Endothelial cell of hepatic sinusoid (primary cell): Measurements from ENCODE around the gene CASS4.

Experiments
- in situ Hi-C: cut with HindIII; loops from 2 replicates; pipeline ENCODE4 v1.10.0; 2017; ENCODE audit warnings: low sequenced_read_pairs

The CASS4 gene

DNA sequence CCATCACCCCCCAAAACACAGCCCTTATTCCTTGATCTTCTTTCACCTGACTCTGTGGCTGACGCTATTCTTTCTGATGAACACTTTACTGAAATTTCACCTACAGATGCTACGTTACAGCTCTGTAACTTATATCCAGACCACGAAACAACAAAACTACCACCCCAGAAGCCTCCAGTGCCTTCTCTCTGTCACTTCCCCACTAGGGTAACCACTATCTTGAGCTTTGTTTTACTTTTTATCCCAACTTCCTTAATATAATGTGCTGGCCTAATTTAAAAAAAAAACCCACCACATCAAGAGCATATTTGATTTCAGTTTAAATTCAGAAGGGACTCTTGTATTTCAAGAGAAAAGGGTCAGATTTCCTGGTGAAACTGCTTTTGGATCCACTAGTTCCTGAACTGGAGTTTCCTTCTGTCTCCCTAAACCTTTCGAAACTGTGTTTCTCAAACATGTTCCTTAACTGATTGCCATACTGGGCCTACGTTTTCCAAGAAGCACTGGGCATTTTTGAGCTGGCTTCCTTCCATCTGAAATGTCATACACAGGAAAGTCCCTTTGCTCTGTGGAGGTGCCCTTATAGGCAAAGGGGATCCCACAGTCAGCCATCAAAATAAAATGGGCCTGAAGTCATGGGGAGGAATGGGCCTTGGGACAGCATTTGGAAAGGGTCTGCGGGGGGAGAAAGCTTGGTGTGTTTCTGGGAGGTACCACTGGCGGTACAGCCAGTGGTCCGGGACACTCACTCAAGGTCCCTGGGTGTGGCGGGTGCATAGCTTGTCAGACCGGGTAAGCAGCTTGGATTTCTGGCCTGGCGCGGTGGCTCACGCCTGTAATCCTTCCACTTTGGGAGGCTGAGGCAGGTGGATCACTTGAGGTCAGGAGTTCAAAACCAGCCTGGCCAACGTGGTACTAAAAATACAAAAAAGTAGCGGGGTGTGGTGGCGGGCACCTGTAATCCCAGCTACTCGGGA is 30.6 kb downstream of the CASS4 start:
- in situ Hi-C loops, result no loop called here

DNA sequence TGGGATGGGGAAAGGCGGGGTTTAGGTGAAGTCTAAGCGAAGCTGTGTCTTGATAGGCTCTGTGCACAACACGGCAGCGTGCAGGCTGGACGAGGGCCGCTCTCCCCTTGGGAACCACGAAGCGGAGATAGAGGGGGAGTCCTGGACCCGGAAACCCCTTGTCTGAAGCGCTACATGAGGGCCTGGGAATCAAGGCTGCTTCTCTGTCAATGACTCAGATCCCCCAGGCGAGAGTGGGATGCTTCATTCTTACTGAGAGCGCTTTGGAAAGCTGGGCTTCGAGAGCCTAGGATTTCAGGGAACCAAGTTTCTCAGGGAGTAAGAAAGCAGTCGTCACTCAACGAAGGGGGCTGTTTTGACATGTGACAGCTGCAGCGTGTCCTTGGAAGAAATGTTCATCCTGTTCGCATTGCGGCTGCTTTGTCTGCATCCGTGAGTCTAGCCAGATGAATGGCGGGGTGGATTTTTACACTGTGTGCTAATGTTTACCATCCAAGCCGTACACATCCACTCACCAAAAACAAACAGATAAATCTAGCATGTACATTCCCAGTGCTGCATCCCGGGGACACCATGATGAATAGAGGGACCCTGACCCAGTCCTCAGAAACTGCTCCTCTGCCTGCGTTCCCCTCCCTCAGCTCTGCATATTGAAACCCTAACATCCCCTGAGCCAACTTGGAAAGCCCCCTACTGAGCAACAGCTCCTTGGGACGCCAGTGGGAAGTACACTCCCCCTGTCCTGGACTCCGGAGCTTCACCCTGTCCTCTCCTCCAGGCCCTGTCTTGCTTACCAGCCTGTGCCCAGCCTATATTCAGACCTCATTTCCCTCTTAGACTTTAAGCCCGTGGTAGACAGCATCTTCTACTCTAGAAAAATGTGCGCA is 31.8 kb downstream of the CASS4 start:
- in situ Hi-C loops, result no loop called here

DNA sequence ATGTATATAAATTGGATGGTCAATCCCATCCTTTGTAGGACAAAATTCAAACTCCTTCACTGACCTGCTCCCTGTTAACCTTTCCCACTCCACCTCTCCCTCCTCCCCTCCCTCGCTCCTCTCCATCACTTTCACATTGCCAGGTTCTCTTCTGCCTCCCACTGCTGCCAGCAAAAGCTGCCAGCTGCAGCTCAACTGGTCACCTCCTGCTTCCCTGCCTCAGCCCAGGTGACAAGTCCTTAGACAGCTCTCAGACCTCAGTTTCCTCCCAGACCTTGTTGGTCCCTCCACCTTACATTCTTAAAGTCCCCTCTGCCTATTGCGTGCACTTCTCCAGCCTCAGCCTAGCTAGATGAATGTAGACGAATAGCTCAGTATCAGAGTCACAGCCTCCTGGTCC is 33.1 kb downstream of the CASS4 start:
- in situ Hi-C loops, result no loop called here

DNA sequence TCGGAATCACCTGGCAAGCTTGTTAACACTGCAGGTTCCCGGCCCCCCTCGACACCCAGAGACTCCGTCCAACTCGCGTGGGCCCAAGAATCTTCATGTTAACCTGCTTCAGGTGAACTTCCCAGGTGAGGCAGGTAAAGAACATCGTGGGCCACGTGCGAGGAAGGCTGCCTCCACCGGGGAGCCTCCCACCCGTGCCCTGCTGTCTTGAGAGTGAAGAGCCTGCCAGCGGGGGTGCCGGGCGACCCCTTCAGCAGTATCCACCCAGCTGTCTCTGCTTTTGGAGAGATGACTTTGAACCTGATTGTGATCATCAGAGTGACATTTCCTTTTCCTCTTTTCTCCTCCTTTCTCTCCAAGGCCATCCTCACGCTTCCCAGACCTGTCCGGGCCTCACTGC is 33.5 kb downstream of the CASS4 start:
- in situ Hi-C loops, result no loop called here

DNA sequence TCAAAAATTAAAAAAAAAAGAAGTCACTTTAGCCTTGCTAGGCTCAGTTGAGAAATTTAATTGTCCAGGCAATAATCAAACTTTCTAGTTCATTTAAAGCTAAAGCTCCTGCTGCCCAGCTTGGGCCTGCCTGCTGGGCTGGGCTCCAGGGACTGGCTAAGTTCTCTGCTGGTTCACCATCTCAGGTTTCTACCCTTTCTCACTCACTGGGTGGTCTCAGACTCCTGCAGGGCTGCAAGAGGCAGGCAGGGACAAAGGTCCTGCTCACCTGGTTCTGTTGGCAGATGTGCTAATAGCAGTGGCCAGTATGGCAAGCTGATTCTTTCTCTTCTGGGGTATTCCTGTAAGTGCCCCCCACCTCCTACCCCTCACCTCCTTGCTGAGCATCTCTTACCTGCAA is 35.2 kb downstream of the CASS4 start:
- in situ Hi-C loops, result no loop called here

DNA sequence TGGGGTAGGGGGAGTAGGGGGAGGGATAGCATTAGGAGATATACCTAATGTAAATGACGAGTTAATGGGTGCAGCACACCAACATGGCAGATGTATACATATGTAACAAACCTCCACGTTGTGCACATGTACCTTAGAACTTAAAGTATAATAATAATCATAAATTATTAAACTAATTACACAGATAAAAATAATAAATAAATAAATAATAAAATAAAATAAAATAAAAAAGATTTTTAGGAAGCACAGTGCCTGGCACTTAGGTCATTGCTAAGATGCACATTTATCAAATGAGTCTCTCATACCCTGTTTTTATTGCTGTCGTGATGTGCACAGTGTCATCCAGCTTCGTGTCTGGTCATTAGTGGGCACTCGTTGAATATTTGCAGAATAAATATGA is 37.4 kb downstream of the CASS4 start:
- in situ Hi-C loops, result no loop called here

DNA sequence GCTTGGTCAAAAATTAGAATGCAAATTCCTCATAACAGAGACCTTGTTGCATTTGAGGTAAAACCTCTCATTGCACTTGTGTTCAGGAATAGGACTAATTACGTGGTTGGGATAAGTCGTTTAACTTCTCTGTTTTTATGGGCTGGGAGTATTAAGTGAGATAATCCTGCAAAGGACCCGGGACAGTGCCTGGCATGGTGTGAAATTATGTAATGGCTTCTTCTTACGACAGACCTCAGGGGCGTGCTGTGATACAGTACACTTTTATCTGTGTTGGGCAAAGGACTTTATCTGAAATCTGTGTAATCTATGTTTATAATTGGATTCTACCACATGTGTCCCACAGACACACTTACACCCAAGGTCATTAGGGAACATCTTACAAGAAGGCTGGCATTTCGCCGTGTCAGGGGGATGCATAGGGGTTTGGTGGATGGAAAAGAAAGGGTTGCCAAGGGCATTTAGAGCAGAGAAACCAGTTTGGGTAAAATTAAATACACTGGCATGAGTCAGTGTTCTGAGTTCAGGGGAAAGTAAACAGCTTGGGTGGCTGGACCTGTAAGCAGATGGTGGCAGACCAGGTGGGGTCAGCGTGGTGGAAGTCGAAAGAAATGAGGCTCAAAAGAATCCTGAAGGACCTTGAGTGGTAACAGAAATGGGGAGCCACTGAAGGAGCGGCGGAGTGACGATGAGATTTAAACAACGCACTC is 39.2 kb downstream of the CASS4 start:
- in situ Hi-C loops, result loop anchor here (5.0 kb wide), 1 partner anchor 49 kb away; no protein-coding TSS in a partner anchor

DNA sequence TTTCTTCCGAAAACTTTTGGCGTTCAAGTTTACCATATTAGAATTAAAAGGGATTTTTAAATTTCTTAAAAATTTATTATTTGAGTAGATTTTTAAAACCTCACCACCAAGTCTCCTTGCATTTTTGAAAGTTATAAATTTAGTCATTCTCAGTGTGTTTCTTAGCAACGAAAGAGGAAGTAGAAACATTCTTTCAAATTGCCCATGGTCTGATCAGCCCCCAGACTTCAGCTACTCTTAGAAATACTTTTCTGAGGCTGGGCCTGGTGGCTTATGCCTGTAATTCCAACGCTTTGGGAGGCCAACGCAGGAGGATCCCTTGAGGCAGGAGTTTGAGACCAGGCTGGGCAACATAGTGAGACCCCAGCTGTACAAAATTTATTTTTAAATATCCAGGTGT is 41.3 kb downstream of the CASS4 start:
- in situ Hi-C loops, result loop anchor here (5.0 kb wide), 1 partner anchor 51 kb away; no protein-coding TSS in a partner anchor

DNA sequence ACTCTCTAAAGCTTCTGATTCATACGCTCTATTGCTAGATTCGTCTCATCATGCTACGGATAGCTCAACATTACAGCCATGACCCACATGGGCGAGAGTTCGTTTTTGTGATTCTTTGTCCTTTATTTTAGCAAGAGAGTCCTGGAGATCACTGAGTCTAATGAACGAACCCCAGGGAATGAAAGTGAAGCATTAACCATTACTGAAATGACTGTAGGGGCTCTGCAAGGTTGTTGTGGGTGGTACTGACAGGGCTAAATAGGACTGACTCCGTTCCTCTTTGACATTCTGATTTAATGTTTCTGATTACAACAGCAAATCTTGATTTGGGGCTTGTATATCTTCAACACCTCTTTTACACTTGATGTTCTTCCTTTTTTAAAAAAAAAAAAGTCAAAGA is 42.7 kb downstream of the CASS4 start:
- in situ Hi-C loops, result loop anchor here (5.0 kb wide), 1 partner anchor 52 kb away; no protein-coding TSS in a partner anchor

DNA sequence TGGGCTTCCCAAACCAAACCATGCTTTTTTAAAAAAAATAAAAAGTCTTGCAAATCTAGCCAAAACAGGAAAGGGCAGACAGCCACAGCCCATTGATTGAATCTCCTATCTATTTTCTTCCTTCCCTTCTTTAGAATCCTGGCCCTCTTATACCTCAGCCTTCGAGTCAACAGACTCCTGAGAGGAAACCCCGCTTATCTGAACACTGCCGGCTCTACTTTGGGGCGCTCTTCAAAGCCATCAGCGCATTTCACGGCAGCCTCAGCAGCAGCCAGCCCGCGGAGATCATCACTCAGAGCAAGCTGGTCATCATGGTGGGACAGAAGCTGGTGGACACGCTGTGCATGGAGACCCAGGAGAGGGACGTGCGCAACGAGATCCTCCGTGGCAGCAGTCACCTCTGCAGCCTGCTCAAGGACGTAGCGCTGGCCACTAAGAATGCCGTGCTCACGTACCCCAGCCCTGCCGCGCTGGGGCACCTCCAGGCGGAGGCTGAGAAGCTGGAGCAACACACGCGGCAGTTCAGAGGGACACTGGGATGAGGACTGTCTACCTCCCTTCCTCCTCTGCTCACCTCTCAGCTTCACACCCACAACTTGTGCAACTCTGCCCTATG is 46.3 kb downstream of the CASS4 start:
- in situ Hi-C loops, result no loop called here

DNA sequence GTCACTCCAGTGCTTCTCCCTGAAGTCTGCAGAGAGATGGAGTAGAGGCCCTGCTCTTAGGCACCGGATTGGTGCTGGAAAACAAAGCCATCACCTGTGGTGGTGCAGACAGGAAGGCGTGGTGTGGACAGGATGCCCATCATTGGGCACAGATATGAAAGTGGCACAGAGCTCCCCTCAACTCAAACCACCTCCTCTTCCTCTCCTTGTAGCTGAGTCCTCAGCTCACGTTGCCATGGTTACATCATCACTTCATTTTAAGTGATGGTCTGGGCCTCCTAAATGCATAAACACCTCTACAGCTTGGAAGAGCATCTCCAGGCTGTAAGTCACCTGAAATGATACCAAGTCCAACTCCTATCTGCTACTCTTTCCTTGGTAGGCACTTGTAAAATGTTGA is 48.4 kb downstream of the CASS4 start:
- in situ Hi-C loops, result no loop called here

DNA sequence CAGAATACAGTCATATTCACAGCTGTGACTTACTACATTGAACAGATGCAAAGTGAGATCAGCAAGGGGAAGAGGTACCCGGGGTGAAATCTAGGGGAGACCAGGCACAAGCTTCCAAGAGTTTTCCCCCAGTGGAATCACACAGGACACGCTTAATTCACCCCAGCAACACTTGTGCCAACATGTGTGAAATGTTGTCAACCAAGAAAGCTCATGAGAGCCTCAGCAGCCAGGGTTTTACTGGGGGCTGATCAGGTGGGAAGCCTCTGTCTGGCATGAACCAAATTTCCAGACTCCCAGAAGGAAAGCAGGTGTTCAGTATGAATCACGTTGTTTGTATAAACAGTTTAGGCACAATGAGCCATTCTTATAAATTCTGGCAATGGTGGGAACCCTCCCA is 49.5 kb downstream of the CASS4 start:
- in situ Hi-C loops, result no loop called here

DNA sequence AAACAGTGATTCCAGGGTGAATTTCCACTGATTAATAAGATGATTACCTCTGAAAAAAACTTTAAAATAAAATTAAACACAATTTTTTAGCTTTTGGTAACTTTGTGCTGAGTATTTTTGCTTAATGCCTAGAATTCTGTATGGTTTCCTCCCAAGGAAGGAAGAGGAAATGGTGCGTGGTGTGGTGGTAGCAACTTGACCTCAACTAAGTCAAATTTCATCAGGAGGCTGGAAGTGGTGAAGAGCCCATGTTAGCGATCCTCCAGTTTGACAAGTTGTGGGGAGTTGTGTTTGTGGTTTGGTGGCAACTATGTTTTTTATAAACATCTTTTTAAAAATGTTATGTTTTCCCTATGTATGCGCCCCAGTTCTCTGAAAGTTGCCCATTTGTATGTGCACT is 51.4 kb downstream of the CASS4 start:
- in situ Hi-C loops, result no loop called here

DNA sequence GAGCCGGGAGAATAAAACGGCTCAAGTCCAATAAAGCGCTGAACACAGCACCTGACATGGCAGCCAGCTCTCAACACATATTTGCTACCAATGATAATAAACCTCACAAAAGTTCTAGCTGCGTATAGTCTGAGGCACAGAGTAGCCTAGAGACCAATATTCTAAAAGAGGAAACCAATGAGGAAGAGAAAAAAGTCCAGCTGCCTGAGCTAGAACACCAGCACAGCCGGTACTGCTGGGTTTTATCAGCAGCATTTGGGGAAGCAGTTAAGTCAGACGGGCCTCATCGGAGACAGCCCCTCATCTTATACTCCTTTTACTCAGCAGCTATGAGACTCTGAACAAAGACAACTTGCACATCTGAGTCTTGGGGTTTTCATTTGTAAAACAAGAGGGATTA is 53.9 kb downstream of the CASS4 start:
- in situ Hi-C loops, result no loop called here

DNA sequence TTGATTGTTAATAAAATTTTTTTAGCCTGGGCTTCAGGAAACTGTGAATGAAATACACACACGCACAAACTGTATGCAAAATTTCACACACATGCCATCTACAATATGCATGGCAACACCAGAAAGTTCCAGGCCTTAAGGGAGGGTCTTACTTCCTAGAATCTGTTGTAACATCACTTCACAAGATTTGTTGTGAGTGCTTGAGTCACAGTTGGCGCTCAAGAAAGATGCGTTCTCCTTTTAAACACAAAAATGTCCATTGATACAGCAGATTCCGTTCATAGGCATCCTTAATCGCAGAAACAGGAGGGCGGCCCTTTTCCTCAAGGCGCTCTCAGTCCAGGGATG is 55.9 kb downstream of the CASS4 start:
- in situ Hi-C loops, result no loop called here

DNA sequence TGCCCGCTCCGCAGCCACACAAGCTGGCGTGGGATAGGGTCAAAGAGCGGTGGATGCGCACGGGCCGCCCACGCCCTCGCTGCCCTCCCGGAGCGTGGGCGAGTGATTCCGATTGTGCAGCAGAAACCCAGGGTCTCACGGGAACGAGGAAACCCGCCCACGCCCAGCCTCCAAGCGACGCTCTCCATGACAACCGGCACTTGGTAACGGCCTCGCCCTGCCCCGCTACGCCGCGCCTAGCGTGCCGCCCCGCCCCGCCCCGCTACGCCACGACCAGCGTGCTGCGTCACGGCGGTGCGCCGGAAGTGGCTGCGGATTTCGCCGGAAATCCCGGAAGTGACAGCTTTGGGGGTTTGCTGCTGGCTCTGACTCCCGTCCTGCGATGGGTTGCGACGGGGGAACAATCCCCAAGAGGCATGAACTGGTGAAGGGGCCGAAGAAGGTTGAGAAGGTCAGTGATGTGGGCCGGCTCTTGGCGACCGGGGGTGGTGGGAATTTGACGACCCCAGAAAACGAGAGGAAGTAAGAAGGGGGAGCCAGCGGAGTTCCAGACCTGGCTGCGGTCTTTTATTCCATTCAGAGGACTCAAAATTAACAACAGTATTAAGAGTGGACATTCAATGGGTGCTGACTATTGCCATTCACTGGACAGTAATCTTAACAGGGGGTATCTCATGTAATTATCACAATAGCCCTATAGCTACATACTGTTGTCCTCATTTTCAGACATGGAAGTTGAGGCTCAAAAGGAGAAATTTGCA is 56.4 kb downstream of the CASS4 start, which contains the start of gene RTF2:
TSS of gene RTF2 (plus strand) at position 312 of the 761 bp plus-strand sequence. CDS start at position 383, 71 bp downstream.
- in situ Hi-C loops, result no loop called here

DNA sequence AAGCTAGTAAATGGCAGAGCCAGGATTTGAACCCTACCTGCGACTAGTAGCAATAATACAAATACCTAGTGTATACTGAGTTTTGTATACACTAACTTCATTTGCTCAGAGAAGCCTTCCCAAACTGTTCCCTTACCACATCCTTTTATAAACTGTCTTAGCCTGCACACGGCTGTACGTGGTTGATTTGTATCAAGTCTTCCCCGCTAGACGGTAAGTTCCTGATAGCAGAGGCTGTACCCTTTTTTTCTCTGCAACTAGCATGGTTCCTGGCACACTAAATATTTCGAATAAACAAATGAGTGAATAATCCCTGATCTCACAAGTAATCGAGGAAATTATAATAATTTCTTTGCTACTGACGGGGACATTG is 57.0 kb downstream of the CASS4 start:
- in situ Hi-C loops, result no loop called here

DNA sequence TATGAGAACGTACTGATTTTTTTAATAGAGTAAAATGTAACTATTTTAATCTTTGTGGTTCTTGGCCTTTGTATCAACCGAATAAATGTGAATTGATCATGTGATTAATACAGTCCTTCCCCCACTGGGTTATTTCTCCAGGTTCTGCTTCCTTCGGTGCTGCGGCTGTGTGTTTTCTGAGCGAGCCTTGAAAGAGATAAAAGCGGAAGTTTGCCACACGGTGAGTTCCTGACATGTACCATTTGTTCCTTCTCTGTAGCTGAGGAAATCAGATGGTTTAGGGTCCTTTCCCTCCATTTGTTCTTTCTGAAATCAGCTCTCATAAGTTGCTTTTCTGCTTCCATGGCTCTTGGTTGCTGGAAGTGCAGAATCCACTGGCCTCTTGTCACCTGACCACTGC is 71.9 kb downstream of the CASS4 start:
- in situ Hi-C loops, result no loop called here

DNA sequence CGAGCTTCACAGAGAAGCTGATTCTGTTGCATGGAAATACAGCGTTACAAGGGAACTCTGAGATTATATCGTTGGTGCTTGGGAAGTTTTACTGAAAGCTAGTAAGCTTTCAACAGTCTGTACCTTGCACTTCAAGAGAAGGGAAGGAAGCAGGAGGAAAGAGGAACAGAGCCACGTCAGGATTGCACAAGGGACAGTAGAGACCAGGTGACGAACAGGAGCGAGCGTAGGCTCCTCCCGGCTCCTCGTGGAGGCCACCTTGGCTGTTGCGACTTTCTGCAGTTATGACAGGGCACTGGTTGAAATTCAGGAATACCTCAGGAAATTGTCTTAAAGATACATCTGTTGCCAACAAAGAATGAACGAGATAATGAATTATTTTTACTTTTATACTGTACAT is 75.2 kb downstream of the CASS4 start:
- in situ Hi-C loops, result no loop called here

DNA sequence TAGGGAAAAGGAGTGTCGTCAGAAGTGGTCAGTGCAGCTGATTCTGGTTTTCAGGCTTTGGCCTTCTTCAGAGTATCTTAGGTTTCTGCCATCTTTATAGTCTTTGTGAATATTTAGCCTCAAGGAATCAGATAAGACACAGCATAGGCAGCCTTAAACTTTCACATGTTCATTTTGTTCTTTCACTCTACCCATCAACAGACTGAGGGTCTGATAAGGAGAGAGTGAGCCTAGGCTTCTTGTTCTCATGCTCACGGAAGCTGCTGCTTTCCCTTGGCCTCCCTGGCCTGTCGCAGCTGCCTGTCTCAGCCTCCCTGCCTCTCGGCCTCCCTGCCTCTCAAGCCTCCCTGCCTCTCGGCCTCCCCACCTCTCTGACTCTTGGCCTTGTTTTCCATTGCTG is 76.5 kb downstream of the CASS4 start:
- in situ Hi-C loops, result no loop called here
